ENCODE measurements around the gene ITPRID1.
"Not testable (repeated sequence)": the region's sequence is repeated elsewhere in the genome, so short reads cannot be mapped to it uniquely, and the experiment has no call there.

The ITPRID1 gene

GRCh38 chr7:31516680-31517502 lies 3.0 kb downstream of the ITPRID1 start:
- DNase-seq (ENCODE audit: low read depth in 1 of 2, low spot score in 1 of 2), result no peak

- DNase-seq (ENCODE audit: low read depth in 1 of 2, low spot score in 1 of 2), result no peak
These were observed 3.6 kb downstream of the ITPRID1 start for GRCh38 chr7:31517513-31517912.

- no peak for DNase-seq (ENCODE audit: low read depth in 1 of 2, low spot score in 1 of 2)
These were observed 4.9 kb downstream of the ITPRID1 start for GRCh38 chr7:31518766-31519165.

DNA sequence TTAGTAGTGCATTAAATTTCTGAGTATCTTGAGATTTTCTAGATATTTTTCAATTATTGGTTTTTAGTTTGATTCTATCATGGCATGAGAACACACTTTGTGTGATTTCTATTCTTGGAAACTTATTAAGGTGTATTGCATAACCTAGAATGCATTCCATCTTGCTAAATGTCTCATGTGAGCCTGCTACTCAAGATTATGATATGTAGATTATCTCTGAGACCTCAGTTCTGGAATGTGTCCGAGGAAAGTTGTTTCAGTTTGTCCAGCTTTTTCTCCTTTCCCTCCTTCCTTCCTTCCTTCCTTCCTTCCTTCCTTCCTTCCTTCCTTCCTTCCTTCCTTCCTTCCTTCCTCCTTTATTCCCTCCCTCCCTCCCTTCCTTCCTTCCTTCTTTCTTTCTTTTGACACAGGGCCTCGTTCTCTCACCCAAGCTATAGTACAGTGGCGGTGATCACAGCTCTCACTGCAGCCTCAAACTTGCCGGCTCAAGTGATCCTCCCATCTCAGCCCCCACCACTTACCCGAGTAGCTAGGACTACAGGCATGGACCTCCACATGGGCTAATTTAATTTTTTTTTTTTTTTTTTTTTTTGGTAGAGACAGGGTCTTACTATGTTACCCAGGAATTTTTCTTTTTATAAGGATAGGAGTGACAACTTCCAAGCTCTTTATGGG lies 7.6 kb downstream of the ITPRID1 start:
- no peak for DNase-seq (ENCODE audit: low read depth in 1 of 2, low spot score in 1 of 2)

- no peak for DNase-seq (ENCODE audit: low read depth in 1 of 2, low spot score in 1 of 2)
These were observed 13.0 kb downstream of the ITPRID1 start for GRCh38 chr7:31526864-31527263.

DNA sequence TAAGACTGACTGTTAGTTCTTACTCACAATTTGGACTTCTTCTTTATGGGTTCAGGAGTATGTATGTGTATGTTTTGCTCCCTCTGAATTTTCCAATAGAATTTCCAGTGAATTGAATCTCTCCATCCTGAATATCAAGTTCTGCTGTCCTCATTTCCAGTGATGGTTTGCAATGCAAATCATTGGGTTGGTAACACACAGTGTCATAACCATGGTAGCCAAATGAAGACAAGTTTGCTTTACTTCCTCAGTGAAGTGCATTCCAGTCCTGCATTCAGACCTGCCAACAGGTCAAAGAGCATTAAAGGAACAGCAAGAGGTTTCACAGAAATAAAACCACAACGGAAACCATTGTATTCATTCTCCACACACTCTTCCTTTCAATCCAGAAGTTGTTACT lies 15.2 kb downstream of the ITPRID1 start:
- no peak for DNase-seq (ENCODE audit: low read depth in 1 of 2, low spot score in 1 of 2)

DNA sequence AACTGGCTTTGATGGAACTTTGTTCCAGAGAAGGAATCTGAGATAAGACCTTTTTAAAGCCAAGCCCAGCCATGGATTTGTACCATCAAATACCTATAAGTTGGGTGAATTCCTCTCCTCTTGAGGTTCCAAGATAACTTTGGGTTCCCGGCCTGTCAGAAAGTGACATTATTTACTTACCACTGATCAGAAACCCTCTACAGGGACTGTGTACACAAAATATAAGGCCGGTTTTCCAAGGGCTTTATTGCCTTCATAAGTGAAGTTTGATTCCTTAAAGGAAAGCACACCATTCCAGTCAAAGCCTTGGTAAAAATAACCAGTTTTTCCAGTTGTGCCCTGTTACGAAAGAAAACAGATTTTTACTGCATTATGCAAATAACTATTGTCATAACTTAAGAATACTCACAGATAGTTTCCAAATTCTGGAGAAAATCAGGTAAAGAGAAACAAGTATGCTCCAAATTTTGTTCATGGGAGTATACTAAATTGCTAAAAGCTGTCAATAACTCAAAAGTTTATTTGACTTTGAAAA lies 26.8 kb downstream of the ITPRID1 start:
- not testable (repeated sequence) for DNase-seq (ENCODE audit: low read depth in 1 of 2, low spot score in 1 of 2)

GRCh38 chr7:31545549-31545948 lies 31.7 kb downstream of the ITPRID1 start:
- no peak for DNase-seq (ENCODE audit: low read depth in 1 of 2, low spot score in 1 of 2)

- no peak for DNase-seq (ENCODE audit: low read depth in 1 of 2, low spot score in 1 of 2)
These were observed 35.7 kb downstream of the ITPRID1 start for GRCh38 chr7:31549611-31550010.

- DNase-seq (ENCODE audit: low read depth in 1 of 2, low spot score in 1 of 2), result no peak
These were observed 36.5 kb downstream of the ITPRID1 start for GRCh38 chr7:31550432-31550831.

DNA sequence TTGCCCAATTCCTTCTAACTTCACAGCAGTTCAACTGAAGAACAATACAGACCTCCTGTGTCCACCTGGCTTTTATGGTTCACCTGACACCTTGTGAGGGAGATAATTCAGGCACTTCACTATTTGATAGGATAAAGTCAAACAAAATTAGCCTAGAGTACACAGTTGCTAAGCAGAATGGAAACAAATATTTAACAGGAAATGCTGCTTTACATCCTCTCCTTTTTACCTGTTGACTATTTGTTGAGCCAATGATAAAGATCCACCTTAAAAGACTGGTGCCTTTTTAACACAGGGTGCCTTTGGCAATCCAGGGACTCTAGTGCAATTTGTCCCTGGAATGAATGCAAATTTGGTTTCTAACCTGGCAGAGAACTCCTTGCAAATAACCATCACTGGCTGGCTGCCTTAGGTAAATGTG lies 39.8 kb downstream of the ITPRID1 start:
- no peak for DNase-seq (ENCODE audit: low read depth in 1 of 2, low spot score in 1 of 2)

DNA sequence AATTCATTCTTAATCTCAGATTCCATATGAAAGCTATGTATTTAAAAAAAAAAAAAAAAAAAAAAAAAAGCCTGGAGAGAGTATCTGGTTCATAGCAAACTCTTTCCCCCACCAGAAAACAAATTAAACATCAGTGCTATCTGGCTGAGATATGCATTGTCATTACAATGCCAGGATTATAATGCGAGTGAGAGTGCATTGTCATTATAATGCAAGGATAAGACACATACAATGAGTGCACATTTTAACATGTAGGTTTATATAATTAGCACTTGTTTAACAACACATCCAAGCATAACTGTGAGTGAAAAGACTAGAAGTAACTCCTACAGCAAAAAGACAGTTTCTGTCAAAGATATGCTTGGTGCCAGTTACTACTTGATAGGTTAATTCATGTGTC lies 48.1 kb downstream of the ITPRID1 start:
- no peak for DNase-seq (ENCODE audit: low read depth in 1 of 2, low spot score in 1 of 2)

DNA sequence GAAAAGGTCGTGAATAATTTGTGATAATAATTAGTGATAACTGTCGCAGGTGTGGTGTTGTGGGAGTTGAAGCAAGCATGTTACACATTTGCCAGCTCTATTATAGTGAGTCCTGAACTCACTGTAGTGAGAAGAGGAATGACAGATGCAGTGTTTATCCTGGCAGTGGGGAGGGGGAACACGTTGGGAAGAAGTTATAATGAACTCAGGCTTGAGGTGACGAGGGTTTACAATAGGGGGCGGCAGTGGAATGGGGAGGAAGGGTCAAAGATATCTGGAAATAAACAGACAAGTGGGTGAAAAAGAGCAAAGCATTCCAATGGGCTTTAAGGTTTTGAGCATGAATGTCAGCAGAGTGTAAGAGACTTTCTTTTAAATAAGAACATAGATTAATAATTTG lies 49.6 kb downstream of the ITPRID1 start:
- no peak for DNase-seq (ENCODE audit: low read depth in 1 of 2, low spot score in 1 of 2)

GRCh38 chr7:31563951-31564350 lies 50.1 kb downstream of the ITPRID1 start:
- DNase-seq (ENCODE audit: low read depth in 1 of 2, low spot score in 1 of 2), result no peak

DNA sequence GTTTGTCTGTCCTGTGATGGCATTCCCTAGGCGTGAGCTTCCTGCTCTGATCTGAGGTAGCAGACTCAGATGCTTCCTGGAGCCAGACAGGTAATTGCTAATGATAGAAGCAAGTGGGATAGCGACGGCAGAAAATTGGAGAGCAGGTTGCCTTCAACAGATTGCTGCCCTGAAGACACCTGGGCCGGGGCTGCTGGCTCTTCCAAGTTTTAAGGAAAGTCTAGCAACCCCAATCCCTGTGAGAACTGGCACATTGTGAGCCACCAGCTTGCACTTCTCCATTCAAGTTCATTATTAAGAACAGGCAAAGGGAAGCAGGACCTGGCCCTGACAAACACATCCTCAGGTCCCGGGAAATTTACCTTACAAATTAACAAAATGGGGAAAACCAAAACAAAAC lies 50.8 kb downstream of the ITPRID1 start:
- no peak for DNase-seq (ENCODE audit: low read depth in 1 of 2, low spot score in 1 of 2)

GRCh38 chr7:31569528-31569927 lies 55.6 kb downstream of the ITPRID1 start:
- no peak for DNase-seq (ENCODE audit: low read depth in 1 of 2, low spot score in 1 of 2)

GRCh38 chr7:31583526-31583925 lies 69.6 kb downstream of the ITPRID1 start:
- DNase-seq (ENCODE audit: low read depth in 1 of 2, low spot score in 1 of 2), result no peak

- DNase-seq (ENCODE audit: low read depth in 1 of 2, low spot score in 1 of 2), result no peak
These were observed 70.1 kb downstream of the ITPRID1 start for GRCh38 chr7:31583942-31584341.

DNA sequence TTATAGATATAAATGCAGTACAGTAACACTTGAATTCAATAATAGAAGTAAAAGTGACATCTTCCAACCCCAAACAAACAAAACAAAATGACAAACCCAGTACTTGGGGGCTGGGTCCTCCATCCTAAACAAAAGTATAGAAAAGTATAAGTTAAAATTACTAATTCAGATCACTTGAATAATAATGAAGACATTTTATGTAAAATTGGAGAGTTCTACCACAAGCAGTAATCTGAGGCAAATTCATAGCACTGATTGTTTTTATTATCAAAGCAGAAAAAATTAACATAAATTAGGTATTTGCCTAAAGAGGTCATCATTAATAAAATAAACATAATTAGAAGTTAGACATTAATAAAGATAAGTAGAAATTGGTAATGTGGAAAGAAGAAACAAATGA lies 81.5 kb downstream of the ITPRID1 start:
- DNase-seq (ENCODE audit: low read depth in 1 of 2, low spot score in 1 of 2), result no peak

DNA sequence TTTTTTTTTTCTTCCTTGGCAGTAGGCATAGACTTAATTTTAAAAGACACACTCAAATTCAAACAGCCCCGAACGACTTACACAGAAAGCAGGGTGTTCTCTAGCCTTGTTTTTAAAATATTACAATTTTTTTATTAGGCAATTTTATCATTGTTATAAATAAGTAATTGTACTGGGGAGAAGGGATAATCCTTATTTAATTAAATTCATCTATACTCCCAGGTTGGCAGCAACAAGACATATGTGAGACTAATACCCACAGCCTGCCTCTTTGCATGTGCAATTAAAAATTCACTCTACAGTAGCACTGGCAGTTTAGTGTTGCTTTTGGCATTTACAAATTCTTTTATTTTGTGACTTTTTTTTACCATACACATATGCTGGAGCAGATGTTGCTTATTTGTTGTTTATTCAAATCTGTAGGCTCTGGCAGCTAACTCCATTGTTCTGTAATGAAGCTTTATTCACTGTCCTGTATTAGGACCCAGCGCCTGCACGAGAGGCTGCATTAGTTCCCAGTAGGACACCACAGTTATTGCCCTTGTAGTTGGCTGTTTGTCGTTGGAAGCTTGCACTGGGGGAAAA lies 88.2 kb downstream of the ITPRID1 start:
- DNase-seq (ENCODE audit: low read depth in 1 of 2, low spot score in 1 of 2), result no peak

GRCh38 chr7:31603046-31603445 lies 89.2 kb downstream of the ITPRID1 start:
- no peak for DNase-seq (ENCODE audit: low read depth in 1 of 2, low spot score in 1 of 2)

GRCh38 chr7:31613604-31614003 lies 99.7 kb downstream of the ITPRID1 start:
- DNase-seq (ENCODE audit: low read depth in 1 of 2, low spot score in 1 of 2), result no peak

Measured in activated T-helper 1 cell treated with anti-CD3 and anti-CD28 coated beads, Interleukin-2, amount 50 U/mL, for 16 hours (primary cell).